Right cardiac atrium (tissue), 5 donors: ENCODE results near the gene FHIT. TPM values are rescaled to one million over a fixed set of nuclear protein-coding genes. Genes with fewer than 3 reads are reported as not detected.

ENCODE experiments used
- ATAC-seq, 2 donors: fragments of 200-7000 bp; cut with Tn5 transposase; one replicate each; pipeline versions ENCODE4 v1.8.0 to v1.9.1; 2020; ENCODE audit warnings: moderate library complexity in 2 of 2, mild to moderate bottlenecking in 1 of 2
- DNase-seq, 3 donors: peaks; one replicate each; pipeline ENCODE4 v3.0.0-alpha.2; 2020
- H3K27ac ChIP-seq: one replicate; pipeline ENCODE4 v1.5.1; 2013; ENCODE audit warnings: mild to moderate bottlenecking, low read length, control low read depth, moderate library complexity
- H3K27me3 ChIP-seq: one replicate; pipeline ENCODE4 v1.6.1; 2013; ENCODE audit not compliant: control insufficient read depth, insufficient read depth
- H3K4me1 ChIP-seq: one replicate; pipeline ENCODE4 v1.6.1; 2013; ENCODE audit warnings: low read length; ENCODE audit not compliant: control insufficient read depth, insufficient read depth
- H3K4me3 ChIP-seq: one replicate; pipeline ENCODE4 v1.5.1; 2013; ENCODE audit warnings: low read length, control low read depth
- H3K9me3 ChIP-seq: one replicate; pipeline ENCODE4 v1.6.1; 2013; ENCODE audit warnings: low read length; ENCODE audit not compliant: control insufficient read depth
- WGBS: extraction: QIAGEN DNeasy Blood & Tissue Kit; methylation state at CpG from one replicate; pipeline ENCODE4 v1.1.7; 2013; 5-methylcytosine and 5-hydroxymethylcytosine counted together
- intact Hi-C, 4 donors: fragments of 100-400 bp; cut with DNase I; formaldehyde crosslinking; loops; one replicate each; pipeline versions ENCODE4 v1.11.0 to v1.14.0; 2022 to 2023
- polyA plus RNA-seq: library from polyadenylated mRNA; stranded (reverse); fragments of 200-250 nt; gene quantifications from one replicate; pipeline ENCODE4 v1.2.3, GENCODE V29; 2013
- total RNA-seq, 4 donors: library from RNA; stranded (reverse); fragmentation: NEBNext Ultra II Directional; extraction: Animal tissue kit (Norgen Biotek cat#: 25700); gene quantifications; one replicate each; pipeline ENCODE4 v1.2.1, GENCODE V29; 2021
- donor health status: healthy with polysubstance abuse.
- donor health status: DM: no; HTN: yes; CAD: no.
- donor health status: DM: no; HTN: no; CAD: no.
- donor health status: DM: no; HTN: yes; CAD: no; lungs with severe emphysema.
- donor health status: DM: yes; HTN: yes; CAD: no.

FHIT gene
- total and polyA plus RNA-seq, 5 donors, result 16.5 to 25.8 (median 21.4) TPM

DNA sequence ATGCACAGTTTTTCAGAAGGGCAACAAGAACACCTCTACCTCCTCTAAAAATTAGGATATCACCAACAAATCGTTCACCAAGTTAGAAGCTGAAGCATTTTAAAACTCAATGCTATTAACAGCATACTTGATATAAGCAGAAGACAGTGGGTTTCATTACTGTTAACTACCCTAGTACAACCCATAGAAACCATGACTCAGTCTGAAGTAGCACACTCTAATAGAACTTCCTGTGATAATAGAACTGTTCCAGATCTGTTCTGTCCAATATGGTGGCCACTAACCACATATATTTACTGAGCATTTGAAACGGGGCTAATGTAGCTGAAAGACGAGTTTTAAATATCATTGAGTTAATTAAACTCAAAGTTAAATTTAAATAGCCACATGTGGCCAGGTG is 1075.6 kb downstream of the FHIT start:
- Histone ChIP-seq H3K4me1 (peaks cover 1% of the 10 kb centered on the region), H3K9me3 (no peaks in the 10 kb centered on the region), H3K27me3 (no peaks in the 10 kb centered on the region), H3K4me3 (no peak overlapping the region), H3K27ac (no peak overlapping the region)
- 83% methylated on average over 3 of the region's 3 CpGs for WGBS
- no peak for ATAC-seq
- intact Hi-C loops, result no loop called here
- DNase-seq, result no peak

DNA sequence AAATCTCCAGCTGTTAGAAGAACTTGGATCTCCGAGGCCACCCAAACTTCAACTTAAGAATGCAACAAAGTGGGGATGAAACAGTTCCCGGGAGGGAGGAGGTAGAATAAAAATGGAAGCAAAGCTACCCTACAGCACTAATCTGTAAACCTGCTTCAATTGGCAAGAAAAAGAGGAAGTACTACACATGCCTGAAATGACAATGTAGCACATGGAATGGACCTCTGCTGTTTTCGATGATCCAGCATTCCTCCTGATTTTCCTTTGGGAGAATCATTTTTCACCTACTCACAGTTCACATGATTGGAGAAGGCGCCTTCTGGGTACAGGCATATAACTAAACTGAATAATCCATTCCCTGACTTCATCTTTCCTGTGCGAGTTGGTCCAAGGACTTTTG is 1081.5 kb downstream of the FHIT start:
- H3K9me3 ChIP-seq, result no peaks in the 10 kb centered on the region
- ATAC-seq, result no peak
- no peaks in the 10 kb centered on the region for H3K27me3 ChIP-seq
- WGBS, result 82% methylated on average over 5 of the region's 5 CpGs
- no peaks in the 10 kb centered on the region for H3K4me1 ChIP-seq
- H3K4me3 ChIP-seq, result no peak overlapping the region
- no peak overlapping the region for H3K27ac ChIP-seq
- DNase-seq, result no peak
- intact Hi-C loops, result no loop called here

DNA sequence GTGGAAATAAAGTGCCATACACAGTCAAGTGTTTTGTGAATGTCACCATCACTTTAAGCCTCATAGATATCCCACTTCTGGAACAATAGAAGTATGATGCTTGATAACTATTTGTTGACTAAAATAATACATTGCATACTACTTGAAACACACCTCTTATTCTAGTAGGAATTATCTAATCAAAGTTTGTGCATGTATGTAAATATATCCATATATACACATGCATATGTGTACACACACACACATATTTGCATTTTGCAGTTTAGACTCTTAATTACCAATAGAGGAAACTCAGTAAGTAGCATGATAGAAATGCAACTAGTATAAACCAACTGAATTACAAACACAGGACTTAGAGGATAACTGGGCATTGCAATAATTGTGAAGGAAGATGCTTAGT is 1084.1 kb downstream of the FHIT start:
- H3K4me3 ChIP-seq, result no peak overlapping the region
- H3K4me1 ChIP-seq, result peaks cover 3% of the 10 kb centered on the region
- no peak for DNase-seq
- H3K9me3 ChIP-seq, result no peaks in the 10 kb centered on the region
- no peaks in the 10 kb centered on the region for H3K27me3 ChIP-seq
- intact Hi-C loops, result no loop called here
- no peak for ATAC-seq
- H3K27ac ChIP-seq, result no peak overlapping the region

DNA sequence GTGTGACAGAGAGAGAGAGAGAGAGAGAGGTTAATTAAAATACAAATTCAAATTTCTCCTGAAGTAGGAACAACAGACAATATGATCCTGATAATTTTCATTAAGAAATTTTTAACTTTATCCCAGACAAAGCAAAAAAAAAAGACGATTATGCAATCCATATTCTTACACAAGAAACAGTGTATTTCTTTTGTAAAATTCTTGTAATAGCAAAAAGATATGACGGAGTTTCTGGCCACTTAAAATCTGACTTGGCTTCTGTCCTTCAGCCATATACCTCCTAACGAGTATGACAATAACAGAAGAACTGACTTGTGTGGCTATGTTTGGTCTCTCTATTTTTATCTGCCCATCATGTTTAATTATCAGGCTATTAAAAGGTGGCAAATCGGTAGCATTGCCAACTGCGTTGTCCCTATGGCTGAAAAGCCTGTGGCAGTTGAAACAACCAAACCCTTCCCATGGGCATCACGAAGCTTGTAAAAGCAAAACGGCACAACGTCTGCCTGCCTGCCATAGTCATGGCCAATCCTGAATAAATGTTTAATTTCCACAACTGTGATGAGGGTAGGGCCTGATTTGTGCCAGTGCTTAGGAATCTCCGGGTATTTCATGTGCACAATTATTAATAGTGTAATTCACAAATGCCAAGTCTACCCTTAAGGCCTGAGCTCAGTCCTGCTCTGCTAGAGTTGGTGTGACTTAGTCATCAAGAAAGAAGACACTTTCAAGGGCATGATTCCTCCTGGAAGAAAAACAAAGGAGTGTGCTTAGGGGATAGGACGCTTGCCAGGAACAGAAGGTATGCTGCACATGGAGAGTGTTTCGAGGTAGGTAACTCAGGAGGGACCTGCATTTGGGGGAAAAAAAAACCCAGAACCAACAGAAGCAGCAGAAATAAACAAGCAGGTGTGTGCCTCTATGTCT is 1090.2 kb downstream of the FHIT start:
- no peak overlapping the region for H3K4me3 ChIP-seq
- no peak overlapping the region for H3K27ac ChIP-seq
- DNase-seq (peak in 1 of 3 donors; percentile 31), ATAC-seq (peak in 1 of 2 donors; percentile 36)
- no peaks in the 10 kb centered on the region for H3K9me3 ChIP-seq
- no peaks in the 10 kb centered on the region for H3K27me3 ChIP-seq
- intact Hi-C loops, result no loop called here
- H3K4me1 ChIP-seq, result peaks cover 3% of the 10 kb centered on the region
- WGBS, result 58% methylated on average over 11 of the region's 11 CpGs

DNA sequence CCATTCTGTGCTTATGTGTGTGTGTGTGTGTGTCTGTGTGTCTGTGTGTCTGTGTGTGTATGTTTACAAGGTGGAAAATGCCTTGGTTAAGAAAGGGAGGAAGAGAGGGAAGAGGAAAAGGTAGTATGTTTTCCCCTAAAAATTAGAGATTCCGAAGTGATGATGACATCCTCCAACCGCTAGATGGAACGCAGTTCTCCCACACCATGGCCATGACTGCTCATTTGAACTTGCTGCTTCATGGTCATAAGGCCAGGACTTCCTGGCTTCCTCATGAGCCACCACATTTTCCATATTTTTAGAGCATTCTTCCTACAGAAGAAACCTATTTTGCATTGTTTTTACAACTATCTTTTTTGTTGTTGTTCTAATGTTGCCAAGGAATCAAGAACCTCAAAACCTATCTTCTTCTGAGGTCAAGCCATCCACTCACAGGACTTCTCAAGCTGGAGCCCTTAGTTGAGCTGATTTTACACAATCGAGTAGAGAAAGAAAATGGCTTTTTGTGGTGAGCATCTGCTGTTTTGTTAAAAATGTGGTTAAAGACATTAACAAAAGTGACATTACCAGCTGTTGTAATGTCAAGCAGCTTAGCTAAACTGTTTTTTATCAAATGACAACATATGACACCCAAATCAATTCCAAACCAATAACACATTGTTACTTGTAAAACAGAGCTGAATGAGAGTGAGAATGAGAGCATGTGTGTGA is 1091.0 kb downstream of the FHIT start:
- ATAC-seq (no peak), DNase-seq (no peak)
- H3K4me3 ChIP-seq, result no peak overlapping the region
- intact Hi-C loops, result no loop called here
- 83% methylated on average over 4 of the region's 4 CpGs for WGBS
- peaks cover 3% of the 10 kb centered on the region for H3K4me1 ChIP-seq
- no peaks in the 10 kb centered on the region for H3K27me3 ChIP-seq
- no peak overlapping the region for H3K27ac ChIP-seq
- H3K9me3 ChIP-seq, result no peaks in the 10 kb centered on the region

DNA sequence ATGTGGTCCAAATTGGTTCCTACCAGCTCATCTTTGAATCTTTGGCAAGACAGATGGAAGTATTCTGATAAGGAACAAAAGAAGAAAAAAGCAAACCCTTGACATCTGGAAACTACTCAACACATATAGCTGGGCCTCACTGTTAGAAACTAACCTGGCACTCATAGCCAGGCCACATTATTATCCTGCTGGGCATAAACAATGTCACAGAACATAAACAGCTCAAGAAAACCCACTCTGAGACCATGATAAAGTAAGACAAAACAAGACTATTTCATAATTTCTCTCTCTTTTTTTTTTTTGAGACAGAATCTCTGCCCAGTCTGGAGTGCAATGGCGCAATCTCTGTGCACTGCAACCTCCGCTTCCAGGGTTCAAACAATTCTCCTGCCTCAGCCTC is 1093.2 kb downstream of the FHIT start:
- Histone ChIP-seq H3K9me3 (no peaks in the 10 kb centered on the region), H3K27me3 (no peaks in the 10 kb centered on the region), H3K27ac (no peak overlapping the region), H3K4me3 (no peak overlapping the region), H3K4me1 (no peaks in the 10 kb centered on the region)
- WGBS, result 93% methylated on average over 2 of the region's 2 CpGs
- intact Hi-C loops, result no loop called here
- DNase-seq (no peak), ATAC-seq (no peak)

DNA sequence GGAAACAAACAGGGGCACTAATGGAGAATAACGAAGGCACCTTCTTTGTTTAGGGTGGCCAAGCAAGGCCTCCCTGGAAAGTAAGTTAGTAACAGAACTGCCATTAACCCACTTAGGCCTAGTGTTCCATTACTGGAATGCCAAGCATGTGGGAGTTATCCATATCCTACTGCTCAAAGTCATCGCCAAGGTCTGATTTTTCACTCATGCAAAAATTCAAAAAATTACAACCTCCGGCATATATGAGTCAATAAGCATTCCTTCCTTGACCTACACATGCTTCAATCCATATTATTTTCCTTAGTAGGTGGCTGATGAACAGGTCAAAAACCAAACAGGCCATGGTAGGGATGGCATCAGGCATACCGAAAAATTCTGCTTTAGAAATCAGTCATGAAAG is 1097.2 kb downstream of the FHIT start:
- DNase-seq, result no peak

DNA sequence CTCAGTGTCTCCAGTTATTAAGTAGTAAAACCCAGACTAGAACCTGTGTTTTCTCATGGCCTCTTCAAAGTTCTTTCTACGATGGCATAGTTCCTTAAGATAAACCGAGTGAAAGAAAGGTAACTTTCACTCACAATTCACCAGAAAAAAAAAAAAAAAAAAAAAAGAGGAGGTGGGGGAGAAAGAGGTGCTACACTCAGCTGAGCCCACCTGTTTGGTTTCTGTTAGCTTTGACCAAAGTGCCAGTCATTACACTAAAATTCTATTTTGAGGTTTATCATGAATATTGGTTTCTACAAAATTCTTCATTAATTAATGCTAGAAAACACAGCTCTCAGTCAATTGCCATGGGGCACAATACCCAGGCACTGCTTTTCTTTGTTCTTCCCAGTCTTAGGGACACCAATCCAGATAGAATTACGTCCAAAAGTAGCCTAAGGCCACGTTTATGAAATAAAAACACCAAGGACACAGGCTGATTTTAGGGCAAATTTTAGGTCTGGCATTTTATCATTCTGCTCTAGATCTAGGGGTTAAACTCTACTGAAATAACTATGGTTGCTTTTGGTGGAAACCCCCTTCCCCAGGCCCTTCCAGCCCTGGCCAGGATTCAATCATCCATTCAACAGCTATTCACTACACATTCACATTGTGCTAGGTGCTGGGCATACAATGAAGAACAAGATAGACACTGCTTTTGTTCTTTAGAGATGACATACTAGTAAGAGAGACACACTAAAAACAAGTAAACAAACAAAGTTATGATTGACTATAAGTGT is 1097.8 kb downstream of the FHIT start:
- intact Hi-C loops, result no loop called here

More for the DNA sequence above, 1097.2 kb downstream of the FHIT start:
- ATAC-seq, result no peak
- WGBS, result 83% methylated on average over 4 of the region's 4 CpGs
- H3K4me1 ChIP-seq, result no peaks in the 10 kb centered on the region
- no peaks in the 10 kb centered on the region for H3K27me3 ChIP-seq
- intact Hi-C loops, result no loop called here
- no peak overlapping the region for H3K4me3 ChIP-seq
- no peak overlapping the region for H3K27ac ChIP-seq
- H3K9me3 ChIP-seq, result no peaks in the 10 kb centered on the region

DNA sequence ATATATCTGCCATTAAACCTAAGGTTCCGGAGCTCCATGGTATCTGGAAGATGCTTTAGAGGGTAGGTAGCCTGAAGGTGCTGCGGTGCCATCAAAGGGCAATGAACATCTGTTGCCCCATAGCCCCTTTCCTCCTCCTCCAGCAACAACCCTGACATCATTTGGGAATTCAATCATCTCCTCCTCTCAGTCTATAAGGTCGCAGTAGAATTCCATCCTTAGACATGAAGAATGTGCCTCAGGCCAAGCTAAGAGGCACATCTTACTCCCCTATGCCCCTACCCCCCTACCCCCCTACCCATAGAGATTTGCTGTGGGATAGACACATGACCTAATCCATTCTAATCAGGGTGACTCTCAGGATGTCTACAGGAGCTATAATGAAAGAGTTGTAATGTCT is 1101.8 kb downstream of the FHIT start:
- no peak overlapping the region for H3K4me3 ChIP-seq
- no peaks in the 10 kb centered on the region for H3K4me1 ChIP-seq
- DNase-seq (no peak), ATAC-seq (no peak)
- no peak overlapping the region for H3K27ac ChIP-seq
- H3K9me3 ChIP-seq, result no peaks in the 10 kb centered on the region
- 90% methylated on average over 3 of the region's 3 CpGs for WGBS
- intact Hi-C loops, result no loop called here
- H3K27me3 ChIP-seq, result no peaks in the 10 kb centered on the region

More for the DNA sequence above, 1097.8 kb downstream of the FHIT start:
- Histone ChIP-seq H3K4me1 (no peaks in the 10 kb centered on the region), H3K4me3 (no peak overlapping the region), H3K27me3 (no peaks in the 10 kb centered on the region), H3K27ac (no peak overlapping the region), H3K9me3 (no peaks in the 10 kb centered on the region)
- WGBS, result 74% methylated on average over 4 of the region's 4 CpGs
- ATAC-seq (no peak), DNase-seq (no peak)

DNA sequence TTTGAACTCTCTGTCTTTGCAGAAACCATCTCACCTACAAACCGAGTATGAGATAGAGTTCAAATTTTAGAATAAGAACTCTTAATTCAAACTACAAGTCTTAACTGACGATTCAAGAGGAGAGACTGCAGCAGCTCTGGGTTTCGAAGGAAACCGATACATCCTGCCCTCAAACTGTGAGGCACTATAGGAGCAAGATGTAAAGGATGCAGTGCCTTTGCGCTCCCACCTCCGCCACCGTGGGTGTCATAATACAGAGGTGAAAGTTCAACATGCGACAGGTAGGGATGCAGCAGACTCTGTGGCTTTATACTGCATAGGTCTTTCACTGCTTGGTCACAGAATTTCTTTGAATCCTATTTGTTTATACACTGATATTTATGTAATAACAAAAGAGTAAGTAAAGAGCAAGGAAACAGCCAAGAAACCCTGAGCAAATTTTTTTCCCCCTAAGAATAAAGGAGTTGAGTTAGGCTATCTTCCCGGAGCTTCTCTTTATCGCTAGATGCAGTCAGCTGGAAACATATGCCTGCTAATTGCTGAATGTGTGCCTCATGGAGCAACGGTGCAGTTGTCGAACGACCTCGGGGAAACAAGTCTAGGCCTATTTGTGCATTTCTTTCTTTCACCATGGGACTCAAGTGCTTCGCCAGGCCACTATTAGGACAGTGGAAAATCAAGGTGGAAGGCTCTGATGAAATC is 1103.9 kb downstream of the FHIT start:
- intact Hi-C loops, result no loop called here
- Histone ChIP-seq H3K9me3 (no peaks in the 10 kb centered on the region), H3K4me3 (no peak overlapping the region), H3K27me3 (no peaks in the 10 kb centered on the region), H3K27ac (no peak overlapping the region), H3K4me1 (no peaks in the 10 kb centered on the region)
- ATAC-seq, result no peak
- WGBS, result 72% methylated on average over 15 of the region's 15 CpGs
- DNase-seq, result no peak
